ENCODE results near the gene ANK3.

The ANK3 gene

GRCh38 chr10:60266513-60266912, 123.2 kb downstream of the ANK3 start:
- no peak for DNase-seq (ENCODE audit: low read depth, low spot score)
- H3K4me3 ChIP-seq (ENCODE audit: low read length) = no peak overlapping the region

- DNase-seq (ENCODE audit: low read depth, low spot score) = no peak
- H3K4me3 ChIP-seq (ENCODE audit: low read length) = no peak overlapping the region
Observed at GRCh38 chr10:60262647-60263126, 127.0 kb downstream of the ANK3 start.

- no peak for DNase-seq (ENCODE audit: low read depth, low spot score)
- no peak overlapping the region for H3K4me3 ChIP-seq (ENCODE audit: low read length)
Observed at GRCh38 chr10:60260321-60260720, 129.4 kb downstream of the ANK3 start.

- no peak overlapping the region for H3K4me3 ChIP-seq (ENCODE audit: low read length)
- DNase-seq (ENCODE audit: low read depth, low spot score) = no peak
Observed at GRCh38 chr10:60258429-60258797, 131.3 kb downstream of the ANK3 start.

- no peak for DNase-seq (ENCODE audit: low read depth, low spot score)
- H3K4me3 ChIP-seq (ENCODE audit: low read length) = no peak overlapping the region
Observed at GRCh38 chr10:60257767-60258428, 131.8 kb downstream of the ANK3 start.

- no peak for DNase-seq (ENCODE audit: low read depth, low spot score)
- H3K4me3 ChIP-seq (ENCODE audit: low read length) = no peak overlapping the region
Observed at GRCh38 chr10:60254776-60255175, 134.9 kb downstream of the ANK3 start.

GRCh38 chr10:60253484-60253883, 136.2 kb downstream of the ANK3 start:
- no peak overlapping the region for H3K4me3 ChIP-seq (ENCODE audit: low read length)
- DNase-seq (ENCODE audit: low read depth, low spot score) = no peak

- DNase-seq (ENCODE audit: low read depth, low spot score) = no peak
- H3K4me3 ChIP-seq (ENCODE audit: low read length) = no peak overlapping the region
Observed at GRCh38 chr10:60252688-60253087, 137.0 kb downstream of the ANK3 start.

- DNase-seq (ENCODE audit: low read depth, low spot score) = no peak
- no peak overlapping the region for H3K4me3 ChIP-seq (ENCODE audit: low read length)
Observed at GRCh38 chr10:60246382-60246781, 143.3 kb downstream of the ANK3 start.

- no peak for DNase-seq (ENCODE audit: low read depth, low spot score)
- H3K4me3 ChIP-seq (ENCODE audit: low read length) = no peak overlapping the region
Observed at GRCh38 chr10:60239228-60239627, 150.4 kb downstream of the ANK3 start.

- DNase-seq (ENCODE audit: low read depth, low spot score) = no peak
- H3K4me3 ChIP-seq (ENCODE audit: low read length) = no peak overlapping the region
Observed at GRCh38 chr10:60238759-60239100, 150.9 kb downstream of the ANK3 start.

GRCh38 chr10:60237977-60238758, 151.5 kb downstream of the ANK3 start:
- no peak for DNase-seq (ENCODE audit: low read depth, low spot score)
- H3K4me3 ChIP-seq (ENCODE audit: low read length) = no peak overlapping the region

GRCh38 chr10:60236869-60237524, 152.7 kb downstream of the ANK3 start:
- no peak overlapping the region for H3K4me3 ChIP-seq (ENCODE audit: low read length)
- DNase-seq (ENCODE audit: low read depth, low spot score) = no peak

- H3K4me3 ChIP-seq (ENCODE audit: low read length) = no peak overlapping the region
- DNase-seq (ENCODE audit: low read depth, low spot score) = no peak
Observed at GRCh38 chr10:60235001-60235400, 154.7 kb downstream of the ANK3 start.

GRCh38 chr10:60234551-60234950, 155.1 kb downstream of the ANK3 start:
- no peak overlapping the region for H3K4me3 ChIP-seq (ENCODE audit: low read length)
- no peak for DNase-seq (ENCODE audit: low read depth, low spot score)

- DNase-seq (ENCODE audit: low read depth, low spot score) = no peak
Observed at GRCh38 chr10:60230892-60231291, 158.8 kb downstream of the ANK3 start.

GRCh38 chr10:60224066-60224705, 165.5 kb downstream of the ANK3 start:
- DNase-seq (ENCODE audit: low read depth, low spot score) = no peak
- H3K4me3 ChIP-seq (ENCODE audit: low read length) = no peak overlapping the region

More at GRCh38 chr10:60230892-60231291, 158.8 kb downstream of the ANK3 start:
- no peak overlapping the region for H3K4me3 ChIP-seq (ENCODE audit: low read length)

GRCh38 chr10:60222047-60222446, 167.6 kb downstream of the ANK3 start:
- DNase-seq (ENCODE audit: low read depth, low spot score) = no peak

GRCh38 chr10:60212195-60212594, 177.5 kb downstream of the ANK3 start:
- no peak for DNase-seq (ENCODE audit: low read depth, low spot score)
- no peak overlapping the region for H3K4me3 ChIP-seq (ENCODE audit: low read length)

More at GRCh38 chr10:60222047-60222446, 167.6 kb downstream of the ANK3 start:
- H3K4me3 ChIP-seq (ENCODE audit: low read length) = no peak overlapping the region

Data from Jurkat, Clone E6-1 (cell line).